Measurements from ENCODE around the gene MYOZ2.

DNA sequence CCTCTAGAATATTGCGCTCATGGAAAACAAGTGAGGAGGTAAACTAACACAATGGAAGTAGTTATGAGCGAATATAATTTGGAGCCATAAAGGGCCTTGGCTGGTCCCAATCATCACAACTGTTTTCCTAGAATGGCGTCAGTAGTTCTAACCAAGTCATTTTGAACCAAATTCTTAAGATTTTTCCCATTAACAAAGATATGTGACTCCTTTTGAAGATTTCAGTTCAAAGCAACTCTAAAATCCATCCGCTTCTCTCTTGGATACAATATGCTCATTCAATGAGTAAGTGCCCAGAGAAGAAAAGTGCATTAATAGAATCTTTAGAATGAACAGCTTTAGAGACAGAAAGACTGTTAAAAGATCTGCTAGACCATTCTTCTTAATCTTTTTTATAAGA, 19.6 kb upstream of the MYOZ2 start:
- TF ChIP-seq YY1 (IDR thresholded peaks at IDR 0.05; ENCODE audit: insufficient read depth, insufficient replicate concordance, low read depth, low read length) = no peak
- no peak for TF ChIP-seq ZSCAN30 (CRISPR knock-in tag; IDR thresholded peaks at IDR 0.05)
- no peak for TF ChIP-seq ZFX (CRISPR knock-in tag; IDR thresholded peaks at IDR 0.05; ENCODE audit: low read depth)
- no peak for TF ChIP-seq NKX3-1 (CRISPR knock-in tag; IDR thresholded peaks at IDR 0.05)
- TF ChIP-seq, protein P1, sequence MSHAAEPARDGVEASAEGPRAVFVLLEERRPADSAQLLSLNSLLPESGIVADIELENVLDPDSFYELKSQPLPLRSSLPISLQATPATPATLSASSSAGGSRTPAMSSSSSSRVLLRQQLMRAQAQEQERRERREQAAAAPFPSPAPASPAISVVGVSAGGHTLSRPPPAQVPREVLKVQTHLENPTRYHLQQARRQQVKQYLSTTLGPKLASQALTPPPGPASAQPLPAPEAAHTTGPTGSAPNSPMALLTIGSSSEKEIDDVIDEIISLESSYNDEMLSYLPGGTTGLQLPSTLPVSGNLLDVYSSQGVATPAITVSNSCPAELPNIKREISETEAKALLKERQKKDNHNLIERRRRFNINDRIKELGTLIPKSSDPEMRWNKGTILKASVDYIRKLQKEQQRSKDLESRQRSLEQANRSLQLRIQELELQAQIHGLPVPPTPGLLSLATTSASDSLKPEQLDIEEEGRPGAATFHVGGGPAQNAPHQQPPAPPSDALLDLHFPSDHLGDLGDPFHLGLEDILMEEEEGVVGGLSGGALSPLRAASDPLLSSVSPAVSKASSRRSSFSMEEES (CRISPR knock-in tag; IDR thresholded peaks at IDR 0.05) = no peak
- TF ChIP-seq HOXA9 (CRISPR knock-in tag; IDR thresholded peaks at IDR 0.05; ENCODE audit: borderline replicate concordance) = no peak
- TF ChIP-seq, protein P2, sequence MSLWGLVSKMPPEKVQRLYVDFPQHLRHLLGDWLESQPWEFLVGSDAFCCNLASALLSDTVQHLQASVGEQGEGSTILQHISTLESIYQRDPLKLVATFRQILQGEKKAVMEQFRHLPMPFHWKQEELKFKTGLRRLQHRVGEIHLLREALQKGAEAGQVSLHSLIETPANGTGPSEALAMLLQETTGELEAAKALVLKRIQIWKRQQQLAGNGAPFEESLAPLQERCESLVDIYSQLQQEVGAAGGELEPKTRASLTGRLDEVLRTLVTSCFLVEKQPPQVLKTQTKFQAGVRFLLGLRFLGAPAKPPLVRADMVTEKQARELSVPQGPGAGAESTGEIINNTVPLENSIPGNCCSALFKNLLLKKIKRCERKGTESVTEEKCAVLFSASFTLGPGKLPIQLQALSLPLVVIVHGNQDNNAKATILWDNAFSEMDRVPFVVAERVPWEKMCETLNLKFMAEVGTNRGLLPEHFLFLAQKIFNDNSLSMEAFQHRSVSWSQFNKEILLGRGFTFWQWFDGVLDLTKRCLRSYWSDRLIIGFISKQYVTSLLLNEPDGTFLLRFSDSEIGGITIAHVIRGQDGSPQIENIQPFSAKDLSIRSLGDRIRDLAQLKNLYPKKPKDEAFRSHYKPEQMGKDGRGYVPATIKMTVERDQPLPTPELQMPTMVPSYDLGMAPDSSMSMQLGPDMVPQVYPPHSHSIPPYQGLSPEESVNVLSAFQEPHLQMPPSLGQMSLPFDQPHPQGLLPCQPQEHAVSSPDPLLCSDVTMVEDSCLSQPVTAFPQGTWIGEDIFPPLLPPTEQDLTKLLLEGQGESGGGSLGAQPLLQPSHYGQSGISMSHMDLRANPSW (CRISPR knock-in tag; IDR thresholded peaks at IDR 0.05; ENCODE audit: borderline replicate concordance) = no peak
- no peak for TF ChIP-seq SIN3A (IDR thresholded peaks at IDR 0.05; ENCODE audit: borderline replicate concordance, low read depth, low read length)
- TF ChIP-seq POLR2G (IDR thresholded peaks at IDR 0.05; ENCODE audit: low read depth, low read length) = no peak
- TF ChIP-seq, protein P3, sequence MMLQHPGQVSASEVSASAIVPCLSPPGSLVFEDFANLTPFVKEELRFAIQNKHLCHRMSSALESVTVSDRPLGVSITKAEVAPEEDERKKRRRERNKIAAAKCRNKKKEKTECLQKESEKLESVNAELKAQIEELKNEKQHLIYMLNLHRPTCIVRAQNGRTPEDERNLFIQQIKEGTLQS (CRISPR knock-in tag; IDR thresholded peaks at IDR 0.05) = no peak
- TF ChIP-seq PCBP1 (IDR thresholded peaks at IDR 0.05; ENCODE audit: borderline replicate concordance, low read depth, low read length) = no peak
- TF ChIP-seq, protein P4, sequence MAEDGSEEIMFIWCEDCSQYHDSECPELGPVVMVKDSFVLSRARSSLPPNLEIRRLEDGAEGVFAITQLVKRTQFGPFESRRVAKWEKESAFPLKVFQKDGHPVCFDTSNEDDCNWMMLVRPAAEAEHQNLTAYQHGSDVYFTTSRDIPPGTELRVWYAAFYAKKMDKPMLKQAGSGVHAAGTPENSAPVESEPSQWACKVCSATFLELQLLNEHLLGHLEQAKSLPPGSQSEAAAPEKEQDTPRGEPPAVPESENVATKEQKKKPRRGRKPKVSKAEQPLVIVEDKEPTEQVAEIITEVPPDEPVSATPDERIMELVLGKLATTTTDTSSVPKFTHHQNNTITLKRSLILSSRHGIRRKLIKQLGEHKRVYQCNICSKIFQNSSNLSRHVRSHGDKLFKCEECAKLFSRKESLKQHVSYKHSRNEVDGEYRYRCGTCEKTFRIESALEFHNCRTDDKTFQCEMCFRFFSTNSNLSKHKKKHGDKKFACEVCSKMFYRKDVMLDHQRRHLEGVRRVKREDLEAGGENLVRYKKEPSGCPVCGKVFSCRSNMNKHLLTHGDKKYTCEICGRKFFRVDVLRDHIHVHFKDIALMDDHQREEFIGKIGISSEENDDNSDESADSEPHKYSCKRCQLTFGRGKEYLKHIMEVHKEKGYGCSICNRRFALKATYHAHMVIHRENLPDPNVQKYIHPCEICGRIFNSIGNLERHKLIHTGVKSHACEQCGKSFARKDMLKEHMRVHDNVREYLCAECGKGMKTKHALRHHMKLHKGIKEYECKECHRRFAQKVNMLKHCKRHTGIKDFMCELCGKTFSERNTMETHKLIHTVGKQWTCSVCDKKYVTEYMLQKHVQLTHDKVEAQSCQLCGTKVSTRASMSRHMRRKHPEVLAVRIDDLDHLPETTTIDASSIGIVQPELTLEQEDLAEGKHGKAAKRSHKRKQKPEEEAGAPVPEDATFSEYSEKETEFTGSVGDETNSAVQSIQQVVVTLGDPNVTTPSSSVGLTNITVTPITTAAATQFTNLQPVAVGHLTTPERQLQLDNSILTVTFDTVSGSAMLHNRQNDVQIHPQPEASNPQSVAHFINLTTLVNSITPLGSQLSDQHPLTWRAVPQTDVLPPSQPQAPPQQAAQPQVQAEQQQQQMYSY (CRISPR knock-in tag; IDR thresholded peaks at IDR 0.05) = no peak
- no peak for TF ChIP-seq POLR2A (IDR thresholded peaks at IDR 0.05; ENCODE audit: insufficient read depth in 1 of 2, low read depth in 2 of 2, low read length in 2 of 2)
- TF ChIP-seq ATF7 (IDR thresholded peaks at IDR 0.05) = no peak
- no peak for TF ChIP-seq ATF7 (CRISPR knock-in tag; IDR thresholded peaks at IDR 0.05)

All from HepG2 (cell line).